GM19438 (cell line): ENCODE results near the gene FBXO34.
"Not testable (repeated sequence)": the region's sequence is repeated elsewhere in the genome, so short reads cannot be mapped to it uniquely, and the experiment has no call there.

Experiments used
- ATAC-seq: cut with Tn5 transposase; IDR thresholded peaks from one replicate; pipeline ENCODE4 v1.9.1; 2021; ENCODE audit warnings: low read depth; ENCODE audit not compliant: unreplicated experiment

Gene FBXO34

DNA sequence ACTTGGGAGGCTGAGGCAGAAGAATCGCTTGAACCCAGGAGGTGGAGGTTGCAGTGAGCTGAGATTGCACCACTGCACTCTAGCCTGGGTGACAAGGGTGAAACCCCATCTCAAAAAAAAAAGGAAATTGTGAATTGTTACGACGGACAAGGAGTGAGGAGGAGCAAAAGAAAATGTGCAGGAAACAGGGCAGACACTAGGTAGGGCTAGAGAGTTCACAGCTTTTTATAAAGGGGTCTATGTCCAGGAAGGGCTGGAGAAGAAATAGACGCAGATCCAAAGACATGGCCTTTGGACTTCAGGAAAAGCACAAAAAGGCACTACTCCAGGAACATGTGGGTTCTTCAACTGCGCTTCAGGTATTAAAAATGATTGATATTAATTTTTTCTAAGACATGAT is 106.0 kb downstream of the FBXO34 start:
- no peak for ATAC-seq

DNA sequence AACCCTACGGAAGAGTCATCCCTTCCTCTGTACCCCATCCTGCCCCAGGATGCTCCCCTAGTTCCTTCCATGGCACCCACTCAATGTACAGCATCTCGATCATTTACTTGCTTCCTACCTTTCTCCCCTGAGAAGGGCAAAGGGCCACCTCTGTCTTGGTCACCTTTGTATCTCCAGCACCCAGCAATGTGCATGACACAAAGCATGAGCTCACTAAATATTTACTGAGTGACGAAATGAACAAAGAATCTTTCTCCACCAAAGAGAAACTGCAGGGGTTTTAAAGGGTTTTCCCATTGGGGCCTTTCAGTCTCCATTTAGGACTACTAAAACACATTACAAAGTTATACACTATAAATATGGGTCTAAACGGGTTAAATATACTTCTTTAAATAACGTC is 109.8 kb downstream of the FBXO34 start:
- no peak for ATAC-seq

DNA sequence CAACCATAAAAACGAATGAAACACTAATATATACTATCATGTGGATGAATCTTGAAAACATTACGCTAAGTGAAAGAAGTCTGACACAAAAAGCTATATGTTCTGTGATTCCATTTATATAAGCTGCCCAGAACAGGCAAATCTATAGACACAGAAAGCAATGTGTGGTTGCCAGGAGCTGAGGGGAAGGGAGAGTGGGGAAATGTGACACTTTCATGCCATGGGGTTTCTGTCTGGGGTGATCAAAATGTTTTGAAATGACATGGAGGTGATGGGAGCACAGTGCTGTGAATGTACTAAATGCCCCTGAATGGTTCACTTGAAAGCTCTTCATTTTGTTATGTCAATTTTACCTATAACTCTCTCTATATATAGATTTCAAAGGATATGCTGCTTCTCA is 110.3 kb downstream of the FBXO34 start:
- no peak for ATAC-seq

DNA sequence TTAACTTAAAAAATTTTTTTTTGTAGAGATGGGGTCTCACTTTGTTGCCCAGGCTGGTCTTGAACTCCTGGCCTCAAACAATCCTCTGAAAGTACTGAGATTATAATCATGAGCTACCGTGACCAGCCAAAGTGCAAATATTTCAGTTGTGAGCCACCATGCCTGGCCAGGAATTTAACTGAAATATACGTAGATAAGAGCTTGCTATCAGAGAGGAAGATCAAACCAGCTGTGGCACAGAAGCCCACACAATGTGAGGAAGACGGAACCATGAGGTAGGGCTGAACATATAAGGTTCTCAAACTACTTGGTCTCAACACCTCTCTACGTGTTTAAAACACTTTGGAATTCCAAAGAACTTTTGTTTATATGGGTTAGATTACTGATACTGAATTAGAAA is 111.3 kb downstream of the FBXO34 start:
- no peak for ATAC-seq

DNA sequence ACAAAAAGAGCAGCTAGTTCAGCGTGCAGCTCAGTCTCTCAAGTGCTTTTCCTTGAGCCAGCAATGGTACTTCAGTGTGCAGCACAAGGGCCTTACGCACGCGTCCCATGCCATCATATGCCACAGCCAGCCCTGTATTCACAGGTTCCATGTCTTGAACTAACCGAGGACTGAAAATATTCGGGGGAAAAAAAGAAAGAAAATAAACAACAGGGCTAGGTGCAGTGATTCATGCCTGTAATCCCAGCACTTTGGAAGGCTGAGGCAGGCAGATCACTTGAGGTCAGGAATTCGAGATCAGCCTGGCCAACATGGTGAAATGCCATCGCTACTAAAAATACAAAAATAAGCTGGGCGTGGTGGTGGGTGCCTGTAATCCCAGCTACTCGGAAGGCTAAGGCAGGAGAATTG is 111.8 kb downstream of the FBXO34 start:
- ATAC-seq: not testable (repeated sequence)

DNA sequence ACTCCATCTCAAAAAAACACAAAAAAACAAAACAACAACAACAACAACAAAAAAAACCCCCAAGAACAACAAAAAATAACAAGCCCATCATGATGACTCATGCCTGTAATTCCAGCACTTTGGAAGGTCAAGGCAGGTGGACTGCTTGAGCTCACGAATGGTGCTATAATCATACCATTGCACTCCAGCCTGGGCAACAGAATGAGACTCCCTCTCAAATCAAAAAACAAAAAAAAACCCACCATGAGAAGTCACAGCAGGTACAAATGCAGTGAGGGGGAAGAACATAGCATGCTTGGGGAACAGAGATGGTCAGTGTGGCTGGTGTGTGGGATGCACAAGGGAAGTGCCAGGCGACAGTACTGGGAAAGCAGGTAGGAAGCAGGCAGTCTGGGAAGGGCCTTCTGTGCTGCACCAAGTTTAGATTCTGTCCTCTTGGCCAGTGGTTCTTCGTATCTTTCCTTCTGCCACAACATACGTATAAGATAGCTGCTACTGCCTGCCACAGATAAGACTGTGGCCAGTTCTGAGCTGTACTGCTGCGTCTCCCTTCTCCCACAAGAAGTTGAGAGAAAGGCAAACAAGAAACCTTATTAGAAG is 112.4 kb downstream of the FBXO34 start:
- no peak for ATAC-seq

DNA sequence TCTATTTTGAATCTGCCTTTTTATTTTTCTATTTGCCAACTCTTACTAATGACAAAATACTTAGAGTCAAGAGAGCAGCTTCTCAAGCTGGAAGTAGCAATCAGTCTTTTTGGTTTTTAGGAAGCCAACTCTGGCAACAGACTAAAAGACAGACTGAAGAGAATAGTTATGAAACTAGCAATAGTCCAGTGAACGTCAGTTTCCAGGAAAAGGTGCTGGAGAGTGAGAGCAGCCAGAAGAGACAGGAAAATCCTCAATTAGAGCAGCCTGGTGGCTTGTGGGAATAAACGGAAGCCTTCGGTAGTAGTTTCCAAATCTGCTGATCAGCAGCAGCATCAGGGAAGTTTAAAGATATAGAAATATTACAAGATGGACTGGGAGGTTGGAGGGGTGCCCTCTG is 113.3 kb downstream of the FBXO34 start:
- no peak for ATAC-seq

DNA sequence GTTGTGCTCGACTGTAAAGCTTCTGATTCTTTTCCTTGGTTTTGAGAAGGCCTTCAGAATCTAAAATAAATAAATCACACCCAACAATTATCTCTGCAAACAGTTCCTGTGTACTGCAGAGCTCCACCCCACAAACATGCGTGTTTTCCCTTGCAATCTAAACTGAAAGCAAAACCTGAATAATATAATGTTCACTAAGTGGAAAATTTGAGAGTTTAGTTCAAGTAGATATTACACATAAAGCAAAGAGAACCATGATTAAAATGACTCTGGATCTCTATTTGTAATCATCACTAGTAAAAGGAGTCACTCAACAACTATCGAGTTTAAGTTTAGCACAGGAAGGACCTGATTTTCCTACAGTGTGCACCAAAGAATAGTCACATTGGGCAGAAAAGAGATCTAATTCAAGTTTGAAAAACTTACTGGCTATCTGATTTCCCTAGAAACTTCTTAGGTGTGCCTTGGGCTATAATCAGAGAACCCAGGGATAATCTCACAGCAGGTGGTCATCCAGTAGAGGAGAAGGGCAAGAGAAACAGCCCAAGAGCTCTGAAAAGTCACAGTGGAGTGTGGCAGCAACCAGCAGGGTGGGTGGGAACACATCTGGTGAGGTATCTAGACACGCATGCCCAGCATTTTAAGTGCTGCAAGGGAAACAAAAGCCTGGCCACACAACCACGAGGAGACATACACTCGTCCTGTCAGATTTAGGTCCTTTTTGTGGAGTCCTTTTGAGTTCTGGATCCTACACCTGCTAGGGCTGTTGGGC is 115.0 kb downstream of the FBXO34 start:
- no peak for ATAC-seq

DNA sequence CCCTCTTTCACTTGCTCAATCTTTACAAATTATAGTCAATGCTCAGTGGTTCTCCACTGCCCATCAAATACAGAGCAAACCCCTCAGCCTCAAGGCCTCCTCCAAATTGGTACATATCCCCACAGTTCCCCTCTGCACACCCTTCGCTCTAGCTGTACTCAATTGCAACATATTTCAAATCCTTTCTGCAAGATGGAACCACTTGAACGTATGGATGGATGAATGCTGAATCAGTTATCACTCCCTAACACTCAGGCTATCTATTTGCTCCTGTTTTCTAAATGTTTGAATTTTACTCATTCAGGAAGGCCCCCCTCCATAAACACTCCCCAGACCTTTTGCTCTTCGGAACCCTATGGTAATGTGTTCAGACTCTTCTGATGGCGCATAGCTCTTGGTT is 115.9 kb downstream of the FBXO34 start:
- no peak for ATAC-seq

DNA sequence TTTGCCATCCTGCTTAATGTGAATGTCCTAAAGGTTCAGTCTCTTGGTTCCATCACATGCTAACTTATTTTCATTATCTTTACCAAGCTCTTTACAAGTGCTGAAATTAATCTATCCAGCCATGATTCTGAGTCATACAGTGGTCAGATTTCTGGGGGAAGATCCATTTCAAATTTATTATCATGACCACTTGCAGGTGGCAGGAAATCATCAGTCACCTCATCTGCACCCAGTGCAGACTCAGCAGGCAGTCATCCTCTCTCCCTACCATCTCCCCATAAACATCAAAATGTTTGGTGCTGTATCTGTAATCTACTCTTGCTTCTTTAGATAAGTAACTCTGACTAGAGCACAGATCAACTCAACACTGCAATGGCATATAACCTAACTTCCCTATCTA is 116.9 kb downstream of the FBXO34 start:
- no peak for ATAC-seq

DNA sequence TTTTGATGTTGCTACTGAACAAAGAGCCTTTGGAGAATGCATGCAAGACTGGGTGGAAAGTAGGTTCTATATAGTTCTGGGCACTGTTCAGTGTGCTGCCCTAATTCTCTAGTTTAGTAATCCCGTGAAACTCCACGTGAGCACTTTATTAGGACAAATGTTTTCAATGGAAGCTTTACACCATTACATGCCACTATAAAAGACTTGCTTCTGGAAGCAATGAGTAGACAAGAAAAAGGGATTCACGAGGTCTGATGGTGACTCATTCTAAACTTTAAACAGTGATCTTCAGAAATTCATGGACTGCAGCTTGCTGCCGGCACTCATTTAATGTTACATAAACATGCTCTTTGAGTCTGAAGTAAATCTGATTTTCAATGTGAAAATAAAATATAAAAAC is 118.1 kb downstream of the FBXO34 start:
- ATAC-seq: no peak

DNA sequence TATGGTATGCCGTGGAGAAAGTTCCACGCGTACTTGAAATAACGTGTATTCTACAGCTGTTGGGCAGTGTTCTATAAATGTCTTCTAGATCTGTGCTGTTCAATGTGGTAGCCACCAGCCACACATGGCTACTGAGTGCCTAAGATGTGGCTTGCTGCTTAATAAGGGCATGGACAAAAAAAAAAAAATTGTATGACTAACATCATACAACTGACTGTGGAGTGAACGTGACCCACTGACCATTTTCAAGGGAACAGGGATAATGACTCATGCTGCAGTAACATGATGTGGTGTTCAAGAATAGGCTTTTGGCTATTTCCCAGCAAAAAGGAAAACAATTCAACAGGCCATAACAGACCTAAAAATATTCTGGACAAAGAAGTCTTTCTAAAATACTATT is 127.5 kb downstream of the FBXO34 start:
- no peak for ATAC-seq

DNA sequence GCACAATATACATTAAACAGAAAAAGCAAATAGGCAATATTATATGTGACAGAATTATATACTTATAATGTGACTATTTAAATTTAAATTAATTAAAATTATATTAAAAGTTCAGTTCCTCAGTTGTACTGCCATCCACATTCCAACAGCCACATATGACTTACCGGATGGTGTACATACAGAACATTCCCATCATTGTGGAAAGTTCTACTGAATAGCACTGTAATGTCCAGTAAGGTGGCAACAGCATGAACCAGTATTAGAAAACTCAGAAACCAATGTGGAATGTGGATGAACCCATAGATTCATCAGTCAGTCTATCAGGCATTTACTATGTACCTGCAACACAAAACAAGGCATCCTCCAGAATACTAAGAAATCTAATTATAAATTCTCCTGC is 128.0 kb downstream of the FBXO34 start:
- no peak for ATAC-seq

DNA sequence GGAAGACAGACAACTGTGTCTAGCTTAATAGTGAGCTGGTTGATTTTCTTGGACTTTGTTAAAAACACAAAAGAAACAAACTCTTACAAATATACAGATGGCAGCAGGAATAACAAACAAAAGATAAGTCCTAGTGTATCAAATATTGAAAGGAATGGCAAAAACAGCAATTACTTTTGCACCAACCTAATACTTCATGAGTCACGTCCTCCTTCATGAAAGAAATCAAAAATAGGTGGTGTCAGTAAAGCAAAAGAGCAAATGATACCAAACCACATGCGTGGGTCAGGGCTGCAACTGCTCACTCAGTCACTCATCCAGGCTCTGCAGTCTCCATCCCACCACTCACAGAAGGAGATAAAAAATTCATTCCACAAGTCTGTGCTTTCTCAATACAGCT is 128.6 kb downstream of the FBXO34 start:
- no peak for ATAC-seq

DNA sequence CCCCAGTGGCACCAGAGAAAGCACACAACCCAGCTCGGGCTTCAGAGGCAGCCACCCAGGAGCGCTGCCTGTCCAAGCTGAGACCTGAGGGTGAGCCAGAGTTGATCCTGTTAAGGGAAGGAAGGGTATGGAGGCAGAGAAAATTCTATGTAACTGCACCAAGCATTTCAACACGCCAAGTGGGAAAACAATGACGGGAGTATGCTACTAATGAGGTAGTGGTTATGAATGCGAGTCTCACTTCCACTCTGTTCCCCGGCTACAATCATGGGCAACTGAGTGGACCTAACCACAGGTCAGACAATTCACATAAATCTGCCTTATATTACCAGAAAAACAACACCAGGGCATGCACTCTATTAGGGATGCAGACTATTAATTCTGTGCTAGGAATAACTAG is 130.5 kb downstream of the FBXO34 start:
- no peak for ATAC-seq
